Measurements from ENCODE around the gene NBPF1.
"Not testable (repeated sequence)": the region's sequence is repeated elsewhere in the genome, so short reads cannot be mapped to it uniquely, and the experiment has no call there.

The NBPF1 gene

GRCh38 chr1:16608838-16609560 is 4.4 kb downstream of the NBPF1 start:
- Histone ChIP-seq H3K4me1 (peaks cover 10% of the 10 kb centered on the region), H3K4me2 (ENCODE audit: low read length) (no peak overlapping the region), H3K36me3 (ENCODE audit: control insufficient read depth, insufficient read depth, low read length) (no peaks in the 10 kb centered on the region), H3K9ac (no peak overlapping the region), H3K27me3 (ENCODE audit: control insufficient read depth, insufficient read depth, low read length) (no peaks in the 10 kb centered on the region), H3K4me3 (ENCODE audit: low read depth, low read length) (no peak overlapping the region), H3K27ac (no peak overlapping the region), H3K79me2 (peaks cover 3% of the 10 kb centered on the region), H3K9me3 (ENCODE audit: control insufficient read depth, low read length) (no peaks in the 10 kb centered on the region), H2AFZ (no peak overlapping the region)
- no peak for TF ChIP-seq CTCF (IDR thresholded peaks at IDR 0.05)

GRCh38 chr1:16607853-16608815 is 5.2 kb downstream of the NBPF1 start:
- H3K79me2 ChIP-seq; H3K9ac ChIP-seq; H3K4me2 ChIP-seq (ENCODE audit: low read length); H3K9me3 ChIP-seq (ENCODE audit: control insufficient read depth, low read length); H3K4me1 ChIP-seq; H3K4me3 ChIP-seq (ENCODE audit: low read depth, low read length); H2AFZ ChIP-seq; H3K36me3 ChIP-seq (ENCODE audit: control insufficient read depth, insufficient read depth, low read length); H3K27ac ChIP-seq; H3K27me3 ChIP-seq (ENCODE audit: control insufficient read depth, insufficient read depth, low read length): not testable (repeated sequence)

- no peaks in the 10 kb centered on the region for H3K36me3 ChIP-seq (ENCODE audit: control insufficient read depth, insufficient read depth, low read length)
- peaks cover 4% of the 10 kb centered on the region for H3K4me1 ChIP-seq
- peaks cover 3% of the 10 kb centered on the region for H3K79me2 ChIP-seq
- no peak overlapping the region for H3K4me2 ChIP-seq (ENCODE audit: low read length)
- H3K27me3 ChIP-seq (ENCODE audit: control insufficient read depth, insufficient read depth, low read length) = no peaks in the 10 kb centered on the region
- no peak overlapping the region for H3K9ac ChIP-seq
- H3K4me3 ChIP-seq (ENCODE audit: low read depth, low read length) = no peak overlapping the region
- H2AFZ ChIP-seq = no peak overlapping the region
- no peak for TF ChIP-seq CTCF (IDR thresholded peaks at IDR 0.05)
- H3K27ac ChIP-seq = no peak overlapping the region
- H3K9me3 ChIP-seq (ENCODE audit: control insufficient read depth, low read length) = no peaks in the 10 kb centered on the region
Measured at GRCh38 chr1:16607433-16607851, 5.9 kb downstream of the NBPF1 start.

- not testable (repeated sequence) for H3K36me3 ChIP-seq (ENCODE audit: control insufficient read depth, insufficient read depth, low read length); H3K9ac ChIP-seq; H3K9me3 ChIP-seq (ENCODE audit: control insufficient read depth, low read length); H3K27ac ChIP-seq; H3K4me2 ChIP-seq (ENCODE audit: low read length); H3K4me3 ChIP-seq (ENCODE audit: low read depth, low read length); H2AFZ ChIP-seq; H3K4me1 ChIP-seq; H3K79me2 ChIP-seq; H3K27me3 ChIP-seq (ENCODE audit: control insufficient read depth, insufficient read depth, low read length)
Measured at GRCh38 chr1:16606666-16607432, 6.5 kb downstream of the NBPF1 start.

- Histone ChIP-seq H3K4me1 (no peaks in the 10 kb centered on the region), H3K9me3 (ENCODE audit: control insufficient read depth, low read length) (no peaks in the 10 kb centered on the region), H3K79me2 (peaks cover 3% of the 10 kb centered on the region), H3K4me2 (ENCODE audit: low read length) (no peak overlapping the region), H3K4me3 (ENCODE audit: low read depth, low read length) (no peak overlapping the region), H3K27ac (no peak overlapping the region), H3K36me3 (ENCODE audit: control insufficient read depth, insufficient read depth, low read length) (no peaks in the 10 kb centered on the region), H3K9ac (no peak overlapping the region), H3K27me3 (ENCODE audit: control insufficient read depth, insufficient read depth, low read length) (no peaks in the 10 kb centered on the region), H2AFZ (no peak overlapping the region)
- no peak for TF ChIP-seq CTCF (IDR thresholded peaks at IDR 0.05)
Measured at GRCh38 chr1:16605532-16606505, 7.5 kb downstream of the NBPF1 start.

Data from parathyroid adenoma (tissue), 2 donors.